GM23338 (cell line): ENCODE results near the gene LDLR. TPM values are rescaled to one million over a fixed set of nuclear protein-coding genes. Genes with fewer than 3 reads are reported as not detected.

Source experiments
- ATAC-seq: fragments of 200-7000 bp; cut with Tn5 transposase; 3 replicates; pipeline ENCODE4 v1.9.1; 2020
- DNase-seq: peaks from one replicate; pipeline ENCODE4 v3.0.0-alpha.2; 2015; ENCODE audit warnings: low spot score
- H2AFZ ChIP-seq: fragments of 200-600 bp; sonication (generic); 2 replicates; pipeline ENCODE4 v1.8.0; 2016; ENCODE audit warnings: antibody characterized with exemption, mild to moderate bottlenecking, moderate library complexity
- H3F3A ChIP-seq: fragments of 200-600 bp; sonication (generic); replicated peaks from 2 replicates; pipeline ENCODE4 v1.8.0; 2017; ENCODE audit warnings: antibody characterized with exemption, mixed run types, low read depth
- H3K27ac ChIP-seq: fragments of 200-600 bp; sonication (generic); 2 replicates; pipeline ENCODE4 v1.6.1; 2016; ENCODE audit warnings: low read depth
- H3K27me3 ChIP-seq: fragments of 200-600 bp; sonication (generic); 2 replicates; pipeline ENCODE4 v1.8.0; 2016; ENCODE audit warnings: mild to moderate bottlenecking, mixed run types, moderate library complexity; ENCODE audit not compliant: insufficient read depth
- H3K36me3 ChIP-seq: fragments of 200-600 bp; sonication (generic); 2 replicates; pipeline ENCODE4 v1.8.0; 2016; ENCODE audit warnings: mild to moderate bottlenecking; ENCODE audit not compliant: insufficient read depth
- H3K4me1 ChIP-seq: fragments of 200-600 bp; sonication (generic); 2 replicates; pipeline ENCODE4 v1.8.0; 2016; ENCODE audit warnings: mild to moderate bottlenecking, moderate library complexity; ENCODE audit not compliant: insufficient read depth
- H3K4me2 ChIP-seq: fragments of 200-600 bp; sonication (generic); 2 replicates; pipeline ENCODE4 v1.7.1; 2017; ENCODE audit warnings: mixed run types
- H3K4me3 ChIP-seq: fragments of 200-600 bp; sonication (generic); 2 replicates; pipeline ENCODE4 v1.6.1; 2016; ENCODE audit warnings: mixed run types
- H3K79me2 ChIP-seq: fragments of 200-600 bp; sonication (generic); replicated peaks from 2 replicates; pipeline ENCODE4 v1.8.0; 2017; ENCODE audit warnings: mild to moderate bottlenecking; ENCODE audit not compliant: insufficient read depth
- H3K9me2 ChIP-seq: fragments of 200-600 bp; sonication (generic); 2 replicates; pipeline ENCODE4 v1.8.0; 2017; ENCODE audit not compliant: insufficient read depth
- H4K20me1 ChIP-seq: fragments of 200-600 bp; sonication (generic); replicated peaks from 2 replicates; pipeline ENCODE4 v1.8.0; 2017; ENCODE audit warnings: mild to moderate bottlenecking; ENCODE audit not compliant: insufficient read depth
- H3K27ac Mint-ChIP-seq: 2 replicates; pipeline ENCODE4 v1.8.0; 2020; ENCODE audit warnings: inconsistent platforms, mild to moderate bottlenecking, moderate library complexity, mixed read lengths
- H3K27me3 Mint-ChIP-seq: 3 replicates; pipeline ENCODE4 v1.8.0; 2022; ENCODE audit warnings: low read depth, mild to moderate bottlenecking, moderate library complexity, mixed read lengths, inconsistent platforms; ENCODE audit not compliant: insufficient read depth, poor library complexity
- H3K36me3 Mint-ChIP-seq: 3 replicates; pipeline ENCODE4 v1.8.0; 2021; ENCODE audit warnings: low read depth, mild to moderate bottlenecking, inconsistent platforms, moderate library complexity, mixed read lengths
- H3K4me1 Mint-ChIP-seq: 3 replicates; pipeline ENCODE4 v1.8.0; 2020; ENCODE audit warnings: mild to moderate bottlenecking, inconsistent platforms, mixed read lengths
- H3K4me3 Mint-ChIP-seq: 3 replicates; pipeline ENCODE4 v1.8.0; 2021; ENCODE audit warnings: moderate library complexity, mild to moderate bottlenecking, inconsistent platforms, mixed read lengths
- H3K9me3 Mint-ChIP-seq: 3 replicates; pipeline ENCODE4 v1.8.0; 2020; ENCODE audit warnings: moderate library complexity, mild to moderate bottlenecking, inconsistent platforms, mixed read lengths
- CREB1 ChIP-seq: fragments of 250-450 bp; sonication (Bioruptor Pico); IDR thresholded peaks from 2 replicates; pipeline ENCODE4 v1.5.0; 2020; ENCODE audit warnings: low read depth, mild to moderate bottlenecking, moderate library complexity
- CTCF ChIP-seq, 2 experiments: fragments of 200-600 bp in 1 of 2; sonication (generic) in 1 of 2; conservative IDR thresholded peaks; 2 replicates each; pipeline versions ENCODE4 v1.5.1 to v1.6.1; 2016 to 2017; ENCODE audit warnings: antibody characterized with exemption in 2 of 2, low read depth in 2 of 2, mild to moderate bottlenecking in 2 of 2, moderate library complexity in 1 of 2
- ETS1 ChIP-seq: IDR thresholded peaks from 2 replicates; pipeline ENCODE4 v1.6.1; 2016; ENCODE audit warnings: antibody characterized with exemption
- EZH2phosphoT487 ChIP-seq: fragments of 200-600 bp; sonication (generic); IDR thresholded peaks from one replicate; pipeline ENCODE4 v1.8.1; 2018; ENCODE audit warnings: antibody characterized with exemption; ENCODE audit not compliant: unreplicated experiment
- POLR2AphosphoS5 ChIP-seq: IDR thresholded peaks from 2 replicates; pipeline ENCODE4 v1.6.1; 2016; ENCODE audit warnings: antibody characterized with exemption, low read depth
- ZNF114 ChIP-seq: fragments of 250-450 bp; sonication (Bioruptor Pico); IDR thresholded peaks from 2 replicates; pipeline ENCODE4 v1.5.0; 2020; ENCODE audit warnings: mild to moderate bottlenecking, moderate library complexity
- ZNF331 ChIP-seq: fragments of 250-450 bp; sonication (Bioruptor Pico); IDR thresholded peaks from 2 replicates; pipeline ENCODE4 v1.5.0; 2020; ENCODE audit warnings: low read depth, mild to moderate bottlenecking, moderate library complexity
- polyA plus RNA-seq: library from polyadenylated mRNA; unstranded; fragments of >200 nt; fragmentation: Nextera tagmentation; extraction: Ambion mirVana; gene quantifications from 2 replicates; pipeline ENCODE4 v1.2.1, GENCODE V29; 2016
- total RNA-seq: library from RNA; depleted of rRNA; stranded (reverse); fragments of >200 nt; shearing (Covaris generic); gene quantifications from 2 replicates; pipeline ENCODE4 v1.2.3, GENCODE V29; 2014

Gene LDLR
- total and polyA plus RNA-seq, 2 experiments from 2014 or later = 57.6 to 180 TPM

- Histone ChIP-seq H3K27ac (no peak overlapping the region), H4K20me1 (no peaks in the 10 kb centered on the region), H3F3A (0 out of 2 replicates have a peak, but pooled peaks cover 7% of the 10 kb centered on the region), H2AFZ (no peak overlapping the region), H3K4me1 (peaks cover 8% of the 10 kb centered on the region; the same call in 1 of the 2 replicates), H3K4me3 (peak overlapping the region; percentile 93), H3K27me3 (no peaks in the 10 kb centered on the region), H3K79me2 (peaks cover 36% of the 10 kb centered on the region), H3K4me2 (peak overlapping the region; percentile 93), H3K9me2 (no peaks in the 10 kb centered on the region), H3K36me3 (no peaks in the 10 kb centered on the region)
- DNase-seq (no peak), ATAC-seq (no peak)
- Mint-ChIP-seq H3K4me1 (peaks cover 8% of the 10 kb centered on the region), H3K27me3 (peaks cover 22% of the 10 kb centered on the region), H3K27ac (peak overlapping the region; percentile 7; the same call in 1 of the 2 replicates), H3K4me3 (peak overlapping the region; percentile 77), H3K9me3 (no peaks in the 10 kb centered on the region; the same call in 1 of the 3 replicates), H3K36me3 (peaks cover 17% of the 10 kb centered on the region)
- no peak for TF ChIP-seq ZNF114 (CRISPR knock-in tag)
- TF ChIP-seq CTCF (conservative IDR thresholded peaks at IDR 0.05; ENCODE audit: low read depth in 2 of 2) = no peak
These were observed 65.4 kb downstream of the LDLR start for GRCh38 chr19:11154683-11155047.

- Mint-ChIP-seq H3K27ac (peak within 1 kb of the TSS; percentile 90; the same call in 1 of the 2 replicates), H3K36me3 (peaks cover 16% of the 10 kb centered on the region), H3K4me1 (peaks cover 8% of the 10 kb centered on the region), H3K9me3 (no peaks in the 10 kb centered on the region; the same call in 1 of the 3 replicates), H3K4me3 (peak within 1 kb of the TSS; percentile 77), H3K27me3 (peaks cover 26% of the 10 kb centered on the region)
- no peaks in the 10 kb centered on the region for H3K9me2 ChIP-seq
- H3F3A ChIP-seq = 0 out of 2 replicates have a peak, but pooled peaks cover 7% of the 10 kb centered on the region
- ATAC-seq (peak; percentile 98), DNase-seq (peak; percentile 99)
- H3K27me3 ChIP-seq = no peaks in the 10 kb centered on the region
- no peaks in the 10 kb centered on the region for H3K36me3 ChIP-seq
- H3K4me2 ChIP-seq = peak within 1 kb of the TSS; percentile 93
- peaks cover 8% of the 10 kb centered on the region; the same call in 1 of the 2 replicates for H3K4me1 ChIP-seq
- peak within 1 kb of the TSS; percentile 56; the same call in 1 of the 2 replicates for H2AFZ ChIP-seq
- peak within 1 kb of the TSS; percentile 93 for H3K4me3 ChIP-seq
- peak; percentile 27; the same call in 1 of the 2 replicates for TF ChIP-seq ETS1
- TF ChIP-seq CREB1 = peak; percentile 77
- TF ChIP-seq POLR2AphosphoS5 = peak; percentile 97
- no peak for TF ChIP-seq ZNF331
- TF ChIP-seq EZH2phosphoT487 = no peak
- no peak within 1 kb of the TSS for H3K27ac ChIP-seq
- H3K79me2 ChIP-seq = peaks cover 35% of the 10 kb centered on the region
- H4K20me1 ChIP-seq = no peaks in the 10 kb centered on the region
These were observed 66.3 kb downstream of the LDLR start, which contains the start of gene SPC24 for GRCh38 chr19:11155373-11156120. TSS of gene SPC24 (minus strand) at chr19:11155782. CDS start at chr19:11155776, 6 bp downstream.
